HCT116 (cell line): ENCODE data around the gene CHD3. TPM values are rescaled to one million over a fixed set of nuclear protein-coding genes. Genes with fewer than 3 reads are reported as not detected.

Experiments
- ATAC-seq: fragments of 200-7000 bp; cut with Tn5 transposase; 2 replicates; pipeline ENCODE4 v1.9.1; 2020; ENCODE audit warnings: mild to moderate bottlenecking, moderate library complexity
- BruUV-seq: library from RNA; stranded (reverse); fragments of 400-500 nt; replicated peaks from 2 replicates; lab custom pipeline; 2021; lab: Mats Ljungman, UMichigan
- CTCF ChIA-PET: fragments of 300-600 bp; sonication (Branson Sonifier 250); formaldehyde crosslinking; loops from one replicate; lab custom pipeline; 2021; ENCODE audit warnings: antibody characterized with exemption; lab: Charles Lee
- POLR2A ChIA-PET: fragments of 300-600, 350-600 bp; sonication (Branson Sonifier 250); formaldehyde crosslinking; loops from one replicate; lab custom pipeline; 2021; ENCODE audit warnings: antibody characterized with exemption; lab: Charles Lee
- RAD21 ChIA-PET, 2 experiments: fragments of 300-600 bp; sonication (Branson Sonifier 250); formaldehyde crosslinking; loops; one replicate each; lab custom pipeline; 2023; ENCODE audit warnings: low total read pairs in 2 of 2; ENCODE audit not compliant: uncharacterized antibody in 2 of 2, unreplicated experiment in 2 of 2, low non-redundant PET in 1 of 2; lab: Charles Lee
- DNase-seq: peaks from one replicate; pipeline ENCODE4 v3.0.0-alpha.2; 2010; ENCODE audit warnings: low read depth, low spot score
- H2AFZ ChIP-seq: fragments of 200-600 bp; shearing (Covaris generic), sonication (generic); 2 replicates; pipeline ENCODE4 v1.6.1; 2017; ENCODE audit warnings: low read depth, mixed run types, mixed read lengths, antibody characterized with exemption, low read length; ENCODE audit not compliant: poor library complexity, severe bottlenecking
- H3K27ac ChIP-seq: 2 replicates; pipeline ENCODE4 v1.5.1; 2012; ENCODE audit warnings: low read depth, low read length
- H3K27me3 ChIP-seq: fragments of 200-600 bp; sonication (generic); 2 replicates; pipeline ENCODE4 v1.6.1; 2016; ENCODE audit warnings: mixed run types, low read length, mixed read lengths; ENCODE audit not compliant: insufficient read depth
- H3K36me3 ChIP-seq, 2 experiments: fragments of 200-500 bp in 1 of 2; fragments of 200-600 bp in 1 of 2; sonication (Bioruptor generic) in 1 of 2; sonication (generic) in 1 of 2; 2 replicates each; pipeline versions ENCODE4 v1.5.1 to v1.6.1; 2014 to 2016; ENCODE audit warnings: low read length in 2 of 2, inconsistent platforms in 1 of 2, mixed read lengths in 1 of 2, mixed run types in 1 of 2; ENCODE audit not compliant: insufficient read depth in 2 of 2, control insufficient read depth in 1 of 2
- H3K4me1 ChIP-seq, 2 experiments: fragments of 200-600 bp in 1 of 2; sonication (generic) in 1 of 2; 2 replicates each; pipeline versions ENCODE4 v1.5.1 to v1.6.1; 2012 to 2017; ENCODE audit warnings: low read length in 2 of 2, inconsistent platforms in 1 of 2, mild to moderate bottlenecking in 1 of 2, mixed read lengths in 1 of 2, mixed run types in 1 of 2, moderate library complexity in 1 of 2; ENCODE audit not compliant: insufficient read depth in 2 of 2, control insufficient read depth in 1 of 2
- H3K4me2 ChIP-seq: fragments of 200-600 bp; sonication (generic); 2 replicates; pipeline ENCODE4 v1.6.1; 2017; ENCODE audit warnings: mixed run types, low read length, mixed read lengths
- H3K4me3 ChIP-seq, 2 experiments: fragments of 200-600 bp in 1 of 2; sonication (generic) in 1 of 2; replicated peaks in 1 of 2; 2 replicates each; pipeline ENCODE4 v1.5.1; 2011 to 2016; ENCODE audit warnings: low read length in 2 of 2, control low read depth in 1 of 2, low read depth in 1 of 2, mild to moderate bottlenecking in 1 of 2, mixed read lengths in 1 of 2, mixed run types in 1 of 2
- H3K79me2 ChIP-seq: fragments of 200-600 bp; sonication (generic); 2 replicates; pipeline ENCODE4 v1.6.1; 2017; ENCODE audit warnings: mild to moderate bottlenecking, mixed run types, low read length, moderate library complexity, mixed read lengths; ENCODE audit not compliant: insufficient read depth
- H3K9ac ChIP-seq: fragments of 200-600 bp; sonication (generic); 2 replicates; pipeline ENCODE4 v1.6.1; 2016; ENCODE audit warnings: low read length, mixed read lengths
- H3K9me2 ChIP-seq: fragments of 200-600 bp; sonication (generic), shearing (Covaris generic); 2 replicates; pipeline ENCODE4 v1.6.1; 2017; ENCODE audit warnings: mixed run types, mild to moderate bottlenecking, moderate library complexity; ENCODE audit not compliant: insufficient read depth
- H3K9me3 ChIP-seq, 2 experiments: fragments of 200-500 bp in 1 of 2; fragments of 200-600 bp in 1 of 2; sonication (Bioruptor generic) in 1 of 2; sonication (generic) in 1 of 2; 2 replicates each; pipeline ENCODE4 v1.6.1; 2014 to 2017; ENCODE audit warnings: low read length in 2 of 2, mixed read lengths in 2 of 2, inconsistent platforms in 1 of 2, low read depth in 1 of 2, mild to moderate bottlenecking in 1 of 2, mixed run types in 1 of 2, moderate library complexity in 1 of 2; ENCODE audit not compliant: control insufficient read depth in 1 of 2, insufficient read depth in 1 of 2
- H4K20me1 ChIP-seq: fragments of 200-600 bp; sonication (generic), shearing (Covaris generic); 2 replicates; pipeline ENCODE4 v1.6.1; 2017; ENCODE audit warnings: mixed run types, mild to moderate bottlenecking, moderate library complexity; ENCODE audit not compliant: insufficient read depth
- CEBPB ChIP-seq: IDR thresholded peaks from 2 replicates; pipeline ENCODE4 v1.6.1; 2012; ENCODE audit warnings: low read depth
- EGR1 ChIP-seq: IDR thresholded peaks from 2 replicates; pipeline ENCODE4 v1.6.1; 2012; ENCODE audit warnings: low read depth
- EZH2 ChIP-seq: fragments of 200-600 bp; sonication (generic); IDR thresholded peaks from 2 replicates; pipeline ENCODE4 v1.6.1; 2017; ENCODE audit warnings: antibody characterized with exemption, mixed run types
- MAX ChIP-seq: IDR thresholded peaks from 2 replicates; pipeline ENCODE4 v1.6.1; 2012
- POLR2A ChIP-seq: IDR thresholded peaks from 2 replicates; pipeline ENCODE4 v1.7.0; 2011; ENCODE audit warnings: borderline replicate concordance; ENCODE audit not compliant: insufficient read depth, insufficient read length; ENCODE audit errors: extremely low read depth
- RAD21 ChIP-seq: IDR thresholded peaks from 2 replicates; pipeline ENCODE4 v1.6.1; 2012; ENCODE audit warnings: low read depth, mild to moderate bottlenecking
- SIN3A ChIP-seq: IDR thresholded peaks from 2 replicates; pipeline ENCODE4 v1.6.1; 2012; ENCODE audit warnings: low read depth
- YY1 ChIP-seq: IDR thresholded peaks from 2 replicates; pipeline ENCODE4 v1.6.1; 2011; ENCODE audit warnings: low read length, low read depth, moderate library complexity, mild to moderate bottlenecking; ENCODE audit not compliant: insufficient replicate concordance; ENCODE audit errors: extremely low read depth
- ZBTB33 ChIP-seq: IDR thresholded peaks from 2 replicates; pipeline ENCODE4 v1.6.1; 2011; ENCODE audit warnings: mild to moderate bottlenecking, low read length, moderate library complexity; ENCODE audit not compliant: insufficient replicate concordance; ENCODE audit errors: extremely low read depth
- ZNF274 ChIP-seq: fragments of 200-500 bp; sonication (Bioruptor generic); IDR thresholded peaks from 2 replicates; pipeline ENCODE4 v1.6.1; 2014; ENCODE audit warnings: mild to moderate bottlenecking, low read depth, low read length, inconsistent platforms
- intact Hi-C: fragments of 100-400 bp; cut with micrococcal nuclease; formaldehyde crosslinking; loops from 2 replicates; pipeline ENCODE4 v1.10.0; 2022
- total RNA-seq: library from RNA; stranded (reverse); gene quantifications from one replicate; pipeline ENCODE4 v1.2.1, GENCODE V29; 2021; ENCODE audit not compliant: unreplicated experiment

Gene CHD3
- total RNA-seq, 1 experiment from 2014 or later: 54.8 TPM

- Histone ChIP-seq H3K4me3 (no peak overlapping the region), H3K4me2 (no peak overlapping the region)
Observed at GRCh38 chr17:7922845-7923628, 34.4 kb downstream of the CHD3 start.

GRCh38 chr17:7927596-7927995, 39.0 kb downstream of the CHD3 start:
- H3K27ac ChIP-seq: no peak overlapping the region
- ATAC-seq: no peak

More at GRCh38 chr17:7922845-7923628, 34.4 kb downstream of the CHD3 start:
- TF ChIP-seq ZNF274 (no peak), YY1 (no peak)
- H3K27ac ChIP-seq: no peak overlapping the region
- no peaks in the 10 kb centered on the region for H3K36me3 ChIP-seq
- no peak overlapping the region for H3K9ac ChIP-seq
- ChIA-PET POLR2A (interaction anchor here (1.0 kb wide), 1 partner anchor 9 kb away, joined by 3 read pairs; the partner anchor contains the start of genes CNTROB and TRAPPC1), CTCF (no interaction called here), RAD21 (no interaction called here)
- no TSS peak for BruUV-seq
- ATAC-seq (no peak), DNase-seq (no peak)
- H3K9me2 ChIP-seq: no peaks in the 10 kb centered on the region
- peaks cover 0 to 4% of the 10 kb centered on the region in 2 experiments; a peak in 1 of 4 replicates for H3K4me1 ChIP-seq
- no peaks in the 10 kb centered on the region for H4K20me1 ChIP-seq
- H3K27me3 ChIP-seq: no peaks in the 10 kb centered on the region
- intact Hi-C loops: no loop called here
- no peaks in the 10 kb centered on the region for H3K79me2 ChIP-seq
- H3K9me3 ChIP-seq: no peaks in the 10 kb centered on the region
- no peak overlapping the region for H2AFZ ChIP-seq

More at GRCh38 chr17:7927596-7927995, 39.0 kb downstream of the CHD3 start:
- POLR2A ChIA-PET: no interaction called here
- Histone ChIP-seq H3K9ac (no peak overlapping the region), H3K4me1 (peaks cover 4 to 13% of the 10 kb centered on the region in 2 experiments; a peak in 3 of 4 replicates), H3K27me3 (no peaks in the 10 kb centered on the region), H3K9me2 (no peaks in the 10 kb centered on the region), H2AFZ (no peak overlapping the region), H3K36me3 (no peaks in the 10 kb centered on the region; a peak in 1 of 4 replicates), H3K79me2 (peaks cover 15% of the 10 kb centered on the region; the same call in 1 of the 2 replicates), H4K20me1 (no peaks in the 10 kb centered on the region), H3K4me3 (no peak overlapping the region), H3K4me2 (no peak overlapping the region), H3K9me3 (no peaks in the 10 kb centered on the region)
- BruUV-seq: no TSS peak
- DNase-seq: no peak
- TF ChIP-seq CEBPB (no peak), SIN3A (no peak), RAD21 (no peak), EZH2 (no peak), EGR1 (no peak), POLR2A (no peak), MAX (no peak), ZBTB33 (no peak)
- intact Hi-C loops: no loop called here
- RAD21 ChIA-PET: no interaction called here
- CTCF ChIA-PET: no interaction called here
